DMS114 treated with DMSO at 0.1 percent for 48 hours (cell line): Measurements from ENCODE around the gene SLC25A13.
"Not testable (repeated sequence)": the region's sequence is repeated elsewhere in the genome, so short reads cannot be mapped to it uniquely, and the experiment has no call there.

Experiments used
- DNase-seq: peaks from one replicate; lab custom pipeline; 2025; ENCODE audit not compliant: unreplicated experiment; lab: John Stamatoyannopoulos, UW

SLC25A13 gene

GRCh38 chr7:96173781-96174180 is 148.1 kb downstream of the SLC25A13 start:
- no peak for DNase-seq

DNA sequence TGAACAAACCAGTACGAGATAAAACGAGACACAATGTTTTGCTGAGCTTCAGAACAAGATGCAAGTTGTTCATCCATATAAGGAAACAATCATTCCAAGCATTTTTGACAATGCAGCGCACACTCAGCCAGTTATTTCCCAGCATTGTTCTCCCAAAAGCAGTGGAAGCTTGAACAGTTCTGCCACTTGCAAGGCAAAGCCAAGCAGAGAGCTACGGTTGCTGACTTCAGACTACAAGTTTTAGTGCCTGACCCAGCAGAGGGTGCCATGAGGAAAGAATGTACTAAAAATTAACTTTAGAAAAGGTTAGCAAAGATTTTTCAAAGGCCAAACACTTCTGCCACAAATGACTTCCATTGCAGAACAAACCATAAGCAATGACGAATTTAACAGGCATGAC is 152.5 kb downstream of the SLC25A13 start:
- DNase-seq = no peak

GRCh38 chr7:96167424-96167823 is 154.5 kb downstream of the SLC25A13 start:
- DNase-seq = no peak

GRCh38 chr7:96161897-96162296 is 160.0 kb downstream of the SLC25A13 start:
- DNase-seq = no peak

GRCh38 chr7:96157856-96158255 is 164.0 kb downstream of the SLC25A13 start:
- DNase-seq = no peak

DNA sequence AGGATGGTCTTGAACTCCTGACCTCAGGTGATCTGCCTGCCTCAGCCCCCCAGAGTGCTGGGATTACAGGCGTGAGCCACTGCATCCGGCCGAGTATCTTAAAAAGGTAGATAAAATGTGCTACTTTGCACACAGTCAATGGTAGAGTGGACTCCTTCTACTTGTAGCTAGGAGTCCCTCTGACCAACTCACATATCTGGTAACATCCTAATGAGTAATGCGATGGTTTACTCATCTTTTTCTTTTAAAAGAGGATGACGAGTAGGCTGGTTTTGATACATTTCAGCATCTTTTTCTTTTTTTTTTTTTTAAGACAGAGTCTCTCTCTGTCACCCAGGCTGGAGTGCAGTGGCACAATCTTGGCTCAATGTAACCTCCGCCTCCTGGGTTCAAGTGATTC is 167.4 kb downstream of the SLC25A13 start:
- not testable (repeated sequence) for DNase-seq

DNA sequence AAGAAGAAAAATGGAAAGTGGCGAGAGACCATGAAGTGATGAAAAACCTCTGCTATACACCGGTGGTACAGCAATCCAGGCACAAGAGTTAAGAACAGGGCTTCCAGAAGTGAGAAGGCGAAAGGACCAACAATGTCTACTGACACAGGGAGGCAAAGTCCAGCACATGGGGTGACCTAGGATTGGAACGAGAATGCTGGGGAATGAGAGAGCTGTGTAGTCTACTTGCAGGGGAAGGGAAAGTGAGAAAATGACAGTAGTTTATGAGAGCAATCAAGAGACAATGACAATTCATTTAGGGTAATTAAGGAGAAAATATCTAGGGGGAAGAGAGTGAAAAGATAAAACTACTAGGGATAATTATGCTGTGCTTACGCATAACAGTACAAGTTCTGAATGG is 169.2 kb downstream of the SLC25A13 start:
- DNase-seq = no peak

- no peak for DNase-seq
These were observed 170.0 kb downstream of the SLC25A13 start for GRCh38 chr7:96151889-96152288.

GRCh38 chr7:96144260-96144526 is 177.7 kb downstream of the SLC25A13 start:
- DNase-seq = no peak

DNA sequence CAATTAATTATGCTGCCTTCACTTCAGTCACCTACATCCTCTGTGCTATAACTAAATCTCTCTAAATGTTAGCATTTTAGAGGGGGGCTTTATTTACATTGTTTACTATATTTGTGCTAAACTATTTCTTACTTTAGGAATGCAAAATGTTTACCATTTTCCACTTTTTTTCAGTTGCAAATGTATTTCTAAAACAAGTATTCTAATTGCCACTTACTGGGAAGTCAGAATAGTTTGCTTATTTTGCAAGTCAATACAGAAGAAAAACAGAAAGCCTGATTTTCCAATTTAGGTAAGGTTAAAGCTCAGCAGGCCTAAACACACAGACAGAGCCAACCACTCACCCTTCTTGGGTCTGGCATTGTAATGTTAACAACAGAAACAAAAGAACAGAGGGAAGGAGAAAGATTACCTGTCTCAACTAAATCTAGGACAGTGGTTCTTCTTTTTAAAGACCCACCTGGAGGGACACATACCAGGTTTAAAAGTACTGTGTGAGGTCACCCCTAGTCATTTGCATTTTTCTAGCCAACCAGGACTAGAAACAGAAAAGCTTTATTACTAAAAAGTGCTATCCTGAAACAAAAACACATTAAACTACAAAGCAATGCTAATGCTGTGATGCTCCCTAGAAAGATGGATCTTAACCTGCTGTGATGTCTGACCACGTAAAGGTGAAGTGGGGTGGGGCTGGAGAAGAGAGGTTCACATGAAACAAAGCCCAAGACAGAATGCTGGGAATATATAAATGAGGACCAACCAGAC is 178.2 kb downstream of the SLC25A13 start:
- no peak for DNase-seq

DNA sequence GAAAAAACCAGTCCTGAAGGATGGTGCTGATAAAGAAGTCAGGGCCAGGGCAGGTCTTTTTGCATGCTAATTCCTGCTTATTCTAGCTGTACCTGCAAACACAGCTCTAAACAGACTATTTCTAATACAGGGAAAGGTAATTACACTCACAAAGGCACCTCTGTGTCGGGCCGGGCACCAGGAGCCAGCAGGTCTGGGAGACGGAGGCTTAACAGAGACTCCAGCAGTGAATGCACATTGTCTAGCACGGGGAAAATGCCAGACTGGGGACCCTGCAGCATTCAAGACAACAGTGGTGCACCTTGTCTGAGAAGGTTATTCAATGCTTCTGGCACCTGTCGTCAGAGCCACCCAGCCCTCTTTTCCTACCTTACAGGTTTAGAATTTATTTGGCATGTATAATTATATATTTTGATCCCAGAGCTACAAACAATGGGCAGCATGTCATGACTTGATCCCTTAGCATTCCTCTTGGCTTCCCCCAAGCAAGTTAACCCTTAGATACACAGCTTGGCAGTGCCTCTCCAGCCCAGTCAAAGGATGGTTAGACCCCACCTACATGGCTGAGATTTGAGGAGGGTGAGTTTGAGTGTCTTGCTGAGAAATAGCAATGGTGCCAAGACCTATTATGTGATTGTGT is 185.2 kb downstream of the SLC25A13 start:
- no peak for DNase-seq

- no peak for DNase-seq
These were observed 186.7 kb downstream of the SLC25A13 start for GRCh38 chr7:96135241-96135640.

DNA sequence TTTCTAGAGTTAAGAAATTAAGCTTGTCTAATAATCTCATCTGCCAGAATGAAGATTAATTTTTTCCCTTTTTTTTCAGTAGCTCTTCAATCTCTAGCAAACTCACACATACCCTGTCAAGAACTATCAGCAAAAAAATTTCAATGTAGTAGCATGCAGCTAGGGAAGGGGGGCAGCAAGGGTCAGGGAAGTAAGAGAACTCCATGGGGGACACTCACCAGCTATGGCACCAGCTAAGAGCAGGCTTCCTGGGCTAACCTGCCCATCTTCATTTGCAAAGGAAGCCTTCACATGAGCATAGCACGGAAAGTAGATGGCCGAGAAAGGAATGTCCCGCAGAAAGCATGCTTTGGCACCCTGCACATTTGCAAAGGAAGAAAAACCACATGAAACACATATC is 190.4 kb downstream of the SLC25A13 start:
- DNase-seq = no peak

DNA sequence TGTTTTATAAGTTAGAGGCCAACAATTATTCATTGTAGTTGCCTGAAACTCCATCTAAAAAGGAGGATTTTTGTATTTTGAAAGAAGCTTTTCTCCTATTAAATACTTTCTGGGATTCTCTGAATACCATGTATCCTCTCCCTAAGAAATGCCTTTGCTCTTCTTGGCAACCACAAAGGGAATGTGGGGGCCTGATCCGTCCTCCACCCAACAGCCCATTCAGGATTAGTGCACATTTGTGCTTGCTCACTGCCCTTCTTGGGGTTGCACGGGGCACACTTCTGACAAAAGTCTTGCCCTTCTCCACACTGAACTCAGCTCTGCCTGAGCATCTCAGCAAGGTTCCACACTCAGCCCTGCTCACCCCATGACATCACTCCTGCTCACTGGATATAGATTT is 194.2 kb downstream of the SLC25A13 start:
- DNase-seq = no peak

DNA sequence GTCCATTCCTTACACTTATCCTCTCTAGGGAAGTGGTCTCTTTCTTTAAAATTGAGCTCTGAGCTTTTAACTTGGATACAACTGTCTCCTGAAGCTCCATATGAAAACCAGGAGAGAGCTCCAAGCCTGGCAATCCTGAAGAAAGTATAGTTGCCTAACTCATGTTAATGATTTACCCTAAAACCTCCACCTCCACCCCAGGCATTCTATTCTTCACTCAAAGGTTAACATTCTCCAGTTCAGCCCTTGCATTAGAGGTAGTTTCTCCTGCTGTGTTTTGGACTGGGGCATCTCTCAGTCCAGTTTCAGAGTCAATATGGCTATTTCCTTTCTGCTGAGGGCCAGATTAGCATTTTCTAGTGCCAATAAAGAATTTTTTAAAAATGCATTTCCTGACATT is 195.5 kb downstream of the SLC25A13 start:
- no peak for DNase-seq

DNA sequence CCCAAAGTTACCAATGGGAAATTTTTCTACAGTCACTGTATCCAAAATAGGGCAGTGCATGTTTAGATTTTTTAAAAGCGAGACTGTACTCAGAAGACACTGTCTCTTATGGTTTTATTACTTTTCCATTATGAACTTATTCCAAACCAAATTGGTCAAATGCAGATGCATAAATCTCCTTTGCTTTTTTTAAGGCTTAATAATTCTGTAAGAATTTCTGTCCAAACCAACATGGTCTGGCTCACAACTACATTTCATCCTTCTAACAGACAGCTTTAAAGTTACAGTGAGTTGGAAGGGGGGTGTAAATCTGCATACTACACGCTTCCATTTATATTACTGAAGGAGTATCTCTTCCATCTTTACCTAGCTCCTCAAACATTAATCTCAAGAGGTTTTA is 199.2 kb downstream of the SLC25A13 start:
- no peak for DNase-seq

DNA sequence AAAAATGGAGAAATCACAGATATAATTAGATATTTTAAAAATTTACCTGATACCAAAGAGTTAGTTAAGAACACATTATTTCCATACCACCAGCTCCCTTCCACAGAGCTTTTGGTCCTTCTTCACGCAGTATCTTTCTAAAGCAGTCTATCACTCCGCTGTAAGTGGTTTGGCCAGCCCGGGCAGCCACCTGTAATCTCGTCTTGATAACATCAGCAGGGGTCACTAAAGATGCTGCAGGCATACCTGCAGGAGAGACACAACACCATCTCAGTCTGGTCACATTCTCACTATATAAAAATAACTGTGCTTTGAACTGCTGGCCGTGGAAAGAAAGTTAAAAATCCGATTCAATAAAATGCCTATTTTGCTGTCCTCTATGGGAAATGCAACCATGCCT is 200.1 kb downstream of the SLC25A13 start:
- DNase-seq = no peak

DNA sequence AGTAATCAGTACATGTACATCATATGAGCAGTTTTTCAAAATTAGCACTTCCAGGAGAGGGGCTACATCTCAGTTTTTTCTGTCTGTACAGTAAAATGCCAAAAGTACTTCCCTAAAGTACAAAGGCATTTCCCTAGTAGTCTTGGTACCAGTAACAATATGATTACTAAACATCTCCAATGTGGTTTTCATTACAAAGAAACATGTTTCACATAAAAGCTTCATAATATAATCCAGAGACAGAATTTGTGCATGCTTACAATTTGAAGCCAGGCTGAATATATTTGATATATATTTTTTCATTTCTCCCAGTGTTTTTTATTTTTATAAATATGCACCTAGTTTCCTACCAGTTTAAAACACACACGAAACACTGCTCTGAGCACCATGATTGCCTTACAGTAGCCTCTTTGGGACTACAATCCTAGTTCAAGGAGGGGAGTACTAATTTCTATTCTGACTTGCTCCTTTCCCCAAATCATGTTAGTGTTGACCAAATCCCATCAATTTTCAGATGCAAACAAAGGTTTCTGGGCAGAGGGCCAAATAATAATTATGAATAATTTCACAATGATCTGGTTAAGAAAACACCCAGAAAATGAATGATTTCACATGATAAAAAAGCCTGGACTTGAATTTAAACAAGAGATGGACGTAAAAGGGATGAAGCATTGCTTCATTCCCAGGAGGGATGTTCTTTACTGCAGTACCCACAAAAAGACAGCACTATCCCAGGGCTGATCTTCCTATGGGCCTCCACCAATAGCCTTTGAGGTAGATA is 201.3 kb downstream of the SLC25A13 start:
- DNase-seq = no peak

- DNase-seq = no peak
These were observed 203.4 kb downstream of the SLC25A13 start for GRCh38 chr7:96118449-96119001.

- no peak for DNase-seq
These were observed 205.7 kb downstream of the SLC25A13 start for GRCh38 chr7:96116173-96116572.

DNA sequence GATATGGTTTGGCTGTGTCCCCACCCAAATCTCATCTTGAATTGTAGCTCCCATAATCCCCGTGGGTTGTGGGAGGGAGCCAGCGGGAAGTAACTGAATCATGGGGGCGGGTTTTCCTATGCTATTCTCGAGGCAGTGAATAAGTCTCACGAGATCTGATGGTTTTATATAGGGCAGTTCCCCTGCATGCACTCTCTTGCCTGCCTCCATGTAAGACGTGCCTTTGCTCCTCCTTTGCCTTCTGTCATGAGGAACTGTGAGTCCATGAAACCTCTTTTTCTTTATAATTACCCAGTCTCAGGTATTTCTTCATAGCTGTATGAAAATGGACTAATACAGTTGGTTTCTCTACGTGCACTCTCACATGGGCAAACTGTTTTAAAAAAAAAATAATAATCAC is 207.7 kb downstream of the SLC25A13 start:
- DNase-seq = no peak

- no peak for DNase-seq
These were observed 210.5 kb downstream of the SLC25A13 start for GRCh38 chr7:96111405-96111804.
